RWPE1 (cell line): ENCODE data around the gene CLTB.

Experiments
- CTCF ChIA-PET: fragments of 350-600 bp; sonication (Branson Sonifier 250); formaldehyde crosslinking; extraction: SDS; loops from one replicate; lab custom pipeline; 2021; lab: Yijun Ruan, JAX
- POLR2A ChIA-PET: fragments of 400-600 bp; formaldehyde crosslinking; extraction: SDS; loops from one replicate; lab custom pipeline; 2020; ENCODE audit warnings: antibody characterized with exemption; ENCODE audit not compliant: low non-redundant PET; lab: Yijun Ruan, JAX
- DNase-seq: peaks from one replicate; pipeline ENCODE4 v3.0.0; 2012; ENCODE audit warnings: low spot score
- H3K27ac ChIP-seq: fragments of 450-650 bp; 2 replicates; pipeline ENCODE4 v1.5.1; 2017
- TF ChIP-seq, protein P1 (sequence below): fragments of 450-650 bp; conservative IDR thresholded peaks from 2 replicates; pipeline ENCODE4 v1.5.1; 2017; ENCODE audit warnings: low read depth, mild to moderate bottlenecking

Gene CLTB

DNA sequence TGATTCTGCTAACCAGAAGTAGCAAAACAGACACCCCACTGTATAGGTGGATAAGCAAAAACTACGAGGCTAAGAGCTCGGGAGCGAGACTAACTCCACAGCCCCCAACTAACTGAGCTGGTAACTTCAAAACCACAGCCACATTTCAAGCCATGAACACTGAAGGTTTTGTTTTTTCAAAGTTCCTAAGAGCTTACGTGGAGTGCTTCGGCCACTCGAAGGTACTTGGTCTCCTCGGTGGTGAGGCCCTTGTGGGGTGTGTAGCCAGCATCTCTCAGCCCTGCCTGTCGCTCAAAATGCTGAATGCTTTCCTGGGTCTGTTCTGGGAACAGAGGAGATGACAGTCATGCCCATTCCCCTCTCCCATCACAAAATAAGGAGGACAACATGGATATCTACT lies 65.9 kb downstream of the CLTB start:
- CTCF ChIA-PET = interaction anchor here (0.7 kb wide), 1 partner anchor 598 kb away, joined by 4 read pairs; no protein-coding TSS in a partner anchor
- no peak overlapping the region for H3K27ac ChIP-seq
- no peak for DNase-seq
- POLR2A ChIA-PET = interaction anchor here (0.6 kb wide), 2 partner anchors 11 kb away, joined by 4 to 6 read pairs; no protein-coding TSS in a partner anchor
- TF ChIP-seq, protein P1, sequence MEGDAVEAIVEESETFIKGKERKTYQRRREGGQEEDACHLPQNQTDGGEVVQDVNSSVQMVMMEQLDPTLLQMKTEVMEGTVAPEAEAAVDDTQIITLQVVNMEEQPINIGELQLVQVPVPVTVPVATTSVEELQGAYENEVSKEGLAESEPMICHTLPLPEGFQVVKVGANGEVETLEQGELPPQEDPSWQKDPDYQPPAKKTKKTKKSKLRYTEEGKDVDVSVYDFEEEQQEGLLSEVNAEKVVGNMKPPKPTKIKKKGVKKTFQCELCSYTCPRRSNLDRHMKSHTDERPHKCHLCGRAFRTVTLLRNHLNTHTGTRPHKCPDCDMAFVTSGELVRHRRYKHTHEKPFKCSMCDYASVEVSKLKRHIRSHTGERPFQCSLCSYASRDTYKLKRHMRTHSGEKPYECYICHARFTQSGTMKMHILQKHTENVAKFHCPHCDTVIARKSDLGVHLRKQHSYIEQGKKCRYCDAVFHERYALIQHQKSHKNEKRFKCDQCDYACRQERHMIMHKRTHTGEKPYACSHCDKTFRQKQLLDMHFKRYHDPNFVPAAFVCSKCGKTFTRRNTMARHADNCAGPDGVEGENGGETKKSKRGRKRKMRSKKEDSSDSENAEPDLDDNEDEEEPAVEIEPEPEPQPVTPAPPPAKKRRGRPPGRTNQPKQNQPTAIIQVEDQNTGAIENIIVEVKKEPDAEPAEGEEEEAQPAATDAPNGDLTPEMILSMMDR = no peak

DNA sequence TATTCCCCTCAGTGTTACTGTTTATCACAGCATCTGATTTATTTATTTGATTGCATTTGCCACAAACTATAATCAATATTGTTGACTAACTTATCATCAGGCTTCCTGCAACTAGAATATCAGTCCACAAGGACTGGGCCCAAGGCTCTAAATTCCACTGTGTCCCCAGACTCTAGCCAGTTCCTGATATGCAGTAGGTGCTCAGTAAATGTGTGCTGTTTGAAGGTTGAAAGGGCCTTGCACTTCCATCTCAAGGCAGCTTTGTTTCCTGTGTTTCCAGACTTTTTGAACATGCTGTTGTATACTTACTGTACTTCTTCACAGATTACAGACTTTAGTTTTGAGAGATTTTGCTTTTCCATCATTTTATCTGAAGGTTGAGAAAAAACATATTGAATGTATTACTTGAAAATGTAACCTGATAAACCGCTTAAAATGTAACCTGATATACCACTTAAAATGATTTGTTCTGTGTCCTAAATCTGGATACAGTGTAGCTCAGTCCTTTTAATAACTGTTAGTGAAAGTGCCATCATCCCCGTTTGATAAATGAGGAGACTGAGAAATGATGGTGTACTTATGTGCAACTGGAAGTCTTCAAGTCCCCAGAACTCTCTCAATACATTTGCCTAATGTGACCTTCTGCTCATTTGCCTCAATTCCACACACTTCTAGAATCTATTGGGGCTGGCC lies 73.4 kb downstream of the CLTB start:
- DNase-seq = no peak
- no peak overlapping the region for H3K27ac ChIP-seq
- CTCF ChIA-PET = no interaction called here
- TF ChIP-seq, protein P1 = no peak
- POLR2A ChIA-PET = no interaction called here
